Body of pancreas (tissue), 4 donors: ENCODE results near the gene KCNN3. TPM values are rescaled to one million over a fixed set of nuclear protein-coding genes. Genes with fewer than 3 reads are reported as not detected.

ENCODE experiments used
- ATAC-seq: fragments of 150-250 bp; one replicate; pipeline ENCODE4 v1.9.1; 2016
- DNase-seq, 4 donors: peaks; one replicate each; pipeline ENCODE4 v3.0.0-alpha.2; 2019
- H3K27ac ChIP-seq, 4 donors: fragments of 200-600 bp; sonication (generic); 1 replicate in 3 of 4; 2 replicates in 1 of 4; pipeline versions ENCODE4 v1.5.1 to v1.6.1; 2016 to 2019; ENCODE audit warnings: mild to moderate bottlenecking in 1 of 4, mixed read lengths in 1 of 4, moderate library complexity in 1 of 4
- H3K27me3 ChIP-seq, 2 donors: fragments of 200-600 bp; sonication (generic); one replicate each; pipeline ENCODE4 v1.6.0; 2016; ENCODE audit warnings: mild to moderate bottlenecking in 1 of 2
- H3K36me3 ChIP-seq, 2 donors: fragments of 200-600 bp; sonication (generic); replicated peaks in 1 of 2; 2 replicates each; pipeline ENCODE4 v1.5.1; 2016; ENCODE audit warnings: low read depth in 2 of 2; ENCODE audit not compliant: insufficient read depth in 1 of 2
- H3K4me1 ChIP-seq: fragments of 200-600 bp; sonication (generic); one replicate; pipeline ENCODE4 v1.6.0; 2016
- H3K4me3 ChIP-seq, 2 donors: fragments of 200-600 bp; sonication (generic); 1 replicate in 1 of 2; 2 replicates in 1 of 2; pipeline ENCODE4 v1.5.1; 2016 to 2019
- H3K9me3 ChIP-seq, 3 donors: fragments of 200-600 bp; sonication (generic); 1 replicate in 2 of 3; 2 replicates in 1 of 3; pipeline ENCODE4 v1.5.1; 2016
- CTCF ChIP-seq, 7 experiments: fragments of 450-650 bp in 4 of 7; fragments of 200-600 bp in 3 of 7; sonication (generic) in 3 of 7; IDR thresholded peaks; one replicate each; pipeline ENCODE4 v1.5.1; 2016 to 2019; ENCODE audit warnings: antibody characterized with exemption in 7 of 7
- POLR2A ChIP-seq, 3 donors: fragments of 450-650 bp; IDR thresholded peaks; one replicate each; pipeline ENCODE4 v1.6.1; 2016; ENCODE audit warnings: antibody characterized with exemption in 3 of 3, mild to moderate bottlenecking in 2 of 3
- WGBS, 2 donors: methylation state at CpG; one replicate each; pipeline ENCODE4 v1.1.5; 2017; 5-methylcytosine and 5-hydroxymethylcytosine counted together
- intact Hi-C: fragments of 100-400 bp; cut with DNase I; formaldehyde crosslinking; loops from one replicate; pipeline ENCODE4 v1.15.1; 2023
- total RNA-seq, 2 donors: library from RNA; depleted of rRNA; stranded (reverse); fragments of >200 nt; gene quantifications; one replicate each; pipeline ENCODE4 v1.1.0, GENCODE V29; 2016

Gene KCNN3
- total RNA-seq, 2 donors from 2014 or later: 0.33 to 1.6 TPM

GRCh38 chr1:154661110-154661509 lies 209.0 kb downstream of the KCNN3 start:
- TF ChIP-seq CTCF (IDR thresholded peaks at IDR 0.05) (no peak), POLR2A (IDR thresholded peaks at IDR 0.05) (no peak)
- no peaks in the 10 kb centered on the region for H3K9me3 ChIP-seq
- ATAC-seq (no peak), DNase-seq (no peak)
- H3K4me3 ChIP-seq: no peak overlapping the region
- H3K36me3 ChIP-seq: no peaks in the 10 kb centered on the region
- 57 to 68% methylated on average over 2 of the region's 2 CpGs for WGBS, 2 donors
- H3K27me3 ChIP-seq: no peaks in the 10 kb centered on the region
- no peaks in the 10 kb centered on the region for H3K4me1 ChIP-seq
- no peak overlapping the region for H3K27ac ChIP-seq
- intact Hi-C loops: no loop called here

- WGBS, 2 donors: 60 to 64% methylated on average over 3 of the region's 3 CpGs
- intact Hi-C loops: no loop called here
- H3K4me1 ChIP-seq: no peaks in the 10 kb centered on the region
- ATAC-seq: no peak
- no peaks in the 10 kb centered on the region for H3K27me3 ChIP-seq
- TF ChIP-seq CTCF (IDR thresholded peaks at IDR 0.05) (no peak), POLR2A (IDR thresholded peaks at IDR 0.05) (no peak)
- DNase-seq: no peak
- no peaks in the 10 kb centered on the region for H3K9me3 ChIP-seq
- H3K36me3 ChIP-seq: no peaks in the 10 kb centered on the region
- H3K27ac ChIP-seq: no peak overlapping the region
- H3K4me3 ChIP-seq: no peak overlapping the region
Measured at GRCh38 chr1:154659823-154660592, 210.1 kb downstream of the KCNN3 start.

- H3K27me3 ChIP-seq: no peaks in the 10 kb centered on the region
- intact Hi-C loops: no loop called here
- no peak overlapping the region for H3K4me3 ChIP-seq
- no peak for ATAC-seq
- DNase-seq: peak in 1 of 4 donors; percentile 5
- H3K9me3 ChIP-seq: no peaks in the 10 kb centered on the region
- no peaks in the 10 kb centered on the region for H3K36me3 ChIP-seq
- 18 to 27% methylated on average over 2 of the region's 2 CpGs for WGBS, 2 donors
- H3K4me1 ChIP-seq: no peaks in the 10 kb centered on the region
- TF ChIP-seq CTCF (IDR thresholded peaks at IDR 0.05): no peak
- no peak for TF ChIP-seq POLR2A (IDR thresholded peaks at IDR 0.05)
- H3K27ac ChIP-seq: no peak overlapping the region
Measured at GRCh38 chr1:154657556-154657955, 212.5 kb downstream of the KCNN3 start.

GRCh38 chr1:154652893-154653292 lies 217.2 kb downstream of the KCNN3 start:
- intact Hi-C loops: no loop called here
- no peak for ATAC-seq
- no peak for TF ChIP-seq POLR2A (IDR thresholded peaks at IDR 0.05)
- no peaks in the 10 kb centered on the region for H3K4me1 ChIP-seq
- H3K4me3 ChIP-seq: no peak overlapping the region
- no peak overlapping the region for H3K27ac ChIP-seq
- no peaks in the 10 kb centered on the region for H3K27me3 ChIP-seq
- H3K9me3 ChIP-seq: no peaks in the 10 kb centered on the region
- no peaks in the 10 kb centered on the region for H3K36me3 ChIP-seq
- no peak for DNase-seq

Other genes starting within 250 kb of the KCNN3 start
- gene PMVK, start 66.4 kb upstream of the KCNN3 start, total RNA-seq: 10 to 100 TPM in 1 of 2 donors, 1 to 10 TPM in 1; 7.0 to 18.5 TPM
- gene PBXIP1, start 85.8 kb upstream of the KCNN3 start, total RNA-seq: 10 to 100 TPM; 26.0 to 60.7 TPM
- gene PYGO2, start 91.5 kb upstream of the KCNN3 start, total RNA-seq: 10 to 100 TPM; 10.9 to 15.2 TPM
- gene SHC1, start 100.5 kb upstream of the KCNN3 start, total RNA-seq: 10 to 100 TPM; 38.1 to 45.5 TPM
- gene CKS1B, start 104.4 kb upstream of the KCNN3 start, total RNA-seq: 10 to 100 TPM; 15.6 to 29.0 TPM
- 10 to 100 TPM; 10.1 to 51.4 TPM for gene FLAD1, start 113.1 kb upstream of the KCNN3 start, total RNA-seq
- gene LENEP, start 123.3 kb upstream of the KCNN3 start, total RNA-seq: not detected
- gene ZBTB7B, start 132.5 kb upstream of the KCNN3 start, total RNA-seq: 10 to 100 TPM; 30.1 to 34.3 TPM
- 1 to 10 TPM in 1 of 2 donors, under 1 TPM in 1; 0.33 to 1.8 TPM for gene DCST2, start 163.5 kb upstream of the KCNN3 start, total RNA-seq
- gene DCST1, start 163.5 kb upstream of the KCNN3 start, total RNA-seq: not detected
- 10 to 100 TPM; 37.2 to 48.5 TPM for gene ADAM15, start 181.0 kb upstream of the KCNN3 start, total RNA-seq
- gene EFNA4, start 193.5 kb upstream of the KCNN3 start, total RNA-seq: 1 to 10 TPM; 4.7 to 5.6 TPM
- gene EFNA3, start 208.6 kb upstream of the KCNN3 start, total RNA-seq: 1 to 10 TPM in 1 of 2 donors, not detected in 1; 1.8 TPM